ENCODE measurements around the gene EFTUD2. TPM values are rescaled to one million over a fixed set of nuclear protein-coding genes. Genes with fewer than 3 reads are reported as not detected.

Gene EFTUD2
- total and polyA plus RNA-seq, 11 donors, result 21.3 to 106 (median 65.0) TPM

GRCh38 chr17:44863061-44863918, 36.0 kb downstream of the EFTUD2 start:
- no peak for TF ChIP-seq POLR2A (IDR thresholded peaks at IDR 0.05)
- TF ChIP-seq, protein P1, sequence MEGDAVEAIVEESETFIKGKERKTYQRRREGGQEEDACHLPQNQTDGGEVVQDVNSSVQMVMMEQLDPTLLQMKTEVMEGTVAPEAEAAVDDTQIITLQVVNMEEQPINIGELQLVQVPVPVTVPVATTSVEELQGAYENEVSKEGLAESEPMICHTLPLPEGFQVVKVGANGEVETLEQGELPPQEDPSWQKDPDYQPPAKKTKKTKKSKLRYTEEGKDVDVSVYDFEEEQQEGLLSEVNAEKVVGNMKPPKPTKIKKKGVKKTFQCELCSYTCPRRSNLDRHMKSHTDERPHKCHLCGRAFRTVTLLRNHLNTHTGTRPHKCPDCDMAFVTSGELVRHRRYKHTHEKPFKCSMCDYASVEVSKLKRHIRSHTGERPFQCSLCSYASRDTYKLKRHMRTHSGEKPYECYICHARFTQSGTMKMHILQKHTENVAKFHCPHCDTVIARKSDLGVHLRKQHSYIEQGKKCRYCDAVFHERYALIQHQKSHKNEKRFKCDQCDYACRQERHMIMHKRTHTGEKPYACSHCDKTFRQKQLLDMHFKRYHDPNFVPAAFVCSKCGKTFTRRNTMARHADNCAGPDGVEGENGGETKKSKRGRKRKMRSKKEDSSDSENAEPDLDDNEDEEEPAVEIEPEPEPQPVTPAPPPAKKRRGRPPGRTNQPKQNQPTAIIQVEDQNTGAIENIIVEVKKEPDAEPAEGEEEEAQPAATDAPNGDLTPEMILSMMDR (IDR thresholded peaks at IDR 0.05), result no peak

GRCh38 chr17:44862278-44862914, 36.8 kb downstream of the EFTUD2 start:
- 76 to 85% (median 84%) methylated on average over 5 to 9 of the region's 9 CpGs for WGBS, 4 donors

More at GRCh38 chr17:44863061-44863918, 36.0 kb downstream of the EFTUD2 start:
- DNase-seq (no peak), ATAC-seq (no peak)
- Histone ChIP-seq H3K9me3 (no peaks in the 10 kb centered on the region), H3K4me3 (no peak overlapping the region), H3K4me1 (peaks cover 0 to 9% (median 0%) of the 10 kb centered on the region in 12 donors), H3K27me3 (no peaks in the 10 kb centered on the region), H3K27ac (peak overlapping the region in 1 of 12 donors; percentile 78), H3K36me3 (peaks cover 7 to 100% (median 96%) of the 10 kb centered on the region in 9 donors)
- WGBS, 4 donors, result 86 to 91% (median 88%) methylated on average over 12 of the region's 12 CpGs
- intact Hi-C loops (cut with DNase I), result no loop called here

GRCh38 chr17:44859701-44860100, 39.5 kb downstream of the EFTUD2 start:
- no peaks in the 10 kb centered on the region for H3K27me3 ChIP-seq
- intact Hi-C loops (cut with DNase I), result no loop called here
- 80 to 94% (median 88%) methylated on average over 5 of the region's 5 CpGs for WGBS, 4 donors
- no peak overlapping the region for H3K4me3 ChIP-seq
- H3K36me3 ChIP-seq, result peaks cover 10 to 100% (median 99%) of the 10 kb centered on the region in 9 donors
- DNase-seq (no peak), ATAC-seq (no peak)
- TF ChIP-seq, protein P1 (IDR thresholded peaks at IDR 0.05), result no peak
- no peak for TF ChIP-seq POLR2A (IDR thresholded peaks at IDR 0.05)
- no peak overlapping the region for H3K27ac ChIP-seq
- H3K9me3 ChIP-seq, result no peaks in the 10 kb centered on the region
- no peaks in the 10 kb centered on the region for H3K4me1 ChIP-seq

More at GRCh38 chr17:44862278-44862914, 36.8 kb downstream of the EFTUD2 start:
- TF ChIP-seq POLR2A (IDR thresholded peaks at IDR 0.05), result no peak
- TF ChIP-seq, protein P1 (IDR thresholded peaks at IDR 0.05), result no peak
- H3K4me3 ChIP-seq, result no peak overlapping the region
- DNase-seq (no peak), ATAC-seq (no peak)
- intact Hi-C loops (cut with DNase I), result no loop called here
- H3K36me3 ChIP-seq, result peaks cover 10 to 100% (median 96%) of the 10 kb centered on the region in 9 donors
- H3K27me3 ChIP-seq, result no peaks in the 10 kb centered on the region
- H3K4me1 ChIP-seq, result peaks cover 0 to 3% (median 0%) of the 10 kb centered on the region in 12 donors
- no peaks in the 10 kb centered on the region for H3K9me3 ChIP-seq
- peak overlapping the region in 1 of 12 donors; percentile 48 for H3K27ac ChIP-seq

- peaks cover 2 to 99% (median 94%) of the 10 kb centered on the region in 9 donors for H3K36me3 ChIP-seq
- no peak overlapping the region for H3K4me3 ChIP-seq
- DNase-seq (peak in 1 of 5 donors; percentile 6), ATAC-seq (no peak)
- WGBS, 4 donors, result 93 to 96% (median 94%) methylated on average over 5 of the region's 5 CpGs
- no peak for TF ChIP-seq POLR2A (IDR thresholded peaks at IDR 0.05)
- TF ChIP-seq, protein P1 (IDR thresholded peaks at IDR 0.05), result no peak
- no peak overlapping the region for H3K27ac ChIP-seq
- no peaks in the 10 kb centered on the region for H3K9me3 ChIP-seq
- no peaks in the 10 kb centered on the region for H3K27me3 ChIP-seq
- intact Hi-C loops (cut with DNase I), result no loop called here
- no peaks in the 10 kb centered on the region for H3K4me1 ChIP-seq
These were observed 45.1 kb downstream of the EFTUD2 start for GRCh38 chr17:44854192-44854591.
